A673 (cell line): Measurements from ENCODE around the gene SNAI3.

Experiments used
- CTCF ChIP-seq: fragments of 300-800, 200-600 bp; sonication (generic); conservative IDR thresholded peaks from 2 replicates; pipeline ENCODE4 v1.5.1; 2017; ENCODE audit warnings: low read depth, mild to moderate bottlenecking, antibody characterized with exemption, low read length, moderate library complexity, mixed read lengths
- EZH2 ChIP-seq: fragments of 200-600 bp; sonication (generic); IDR thresholded peaks from 2 replicates; pipeline ENCODE4 v1.6.1; 2017; ENCODE audit warnings: borderline replicate concordance, low read depth, mild to moderate bottlenecking, mixed read lengths, antibody characterized with exemption, low read length; ENCODE audit not compliant: poor library complexity, severe bottlenecking

GRCh38 chr16:88633684-88634140 is 52.6 kb downstream of the SNAI3 start:
- no peak for TF ChIP-seq CTCF
- no peak for TF ChIP-seq EZH2
